Jurkat, Clone E6-1 (cell line): ENCODE measurements around the gene VIT. TPM values are rescaled to one million over a fixed set of nuclear protein-coding genes. Genes with fewer than 3 reads are reported as not detected.
A peak's percentile ranks its signal among the peaks of the same experiment; 100 is the strongest.

Experiments
- DNase-seq: peaks from one replicate; pipeline ENCODE4 v3.0.0-alpha.2; 2011; ENCODE audit warnings: low read depth, low spot score
- H3K4me3 ChIP-seq: 2 replicates; pipeline ENCODE4 v1.5.1; 2011; ENCODE audit warnings: mild to moderate bottlenecking, low read length, control low read depth, moderate library complexity
- polyA plus RNA-seq: library from polyadenylated mRNA; unstranded; fragments of >200 nt; gene quantifications from one replicate; pipeline ENCODE4 v1.2.1, GENCODE V29; 2012; ENCODE audit warnings: missing spikeins; ENCODE audit not compliant: insufficient read length, insufficient read depth

VIT gene, protein sequence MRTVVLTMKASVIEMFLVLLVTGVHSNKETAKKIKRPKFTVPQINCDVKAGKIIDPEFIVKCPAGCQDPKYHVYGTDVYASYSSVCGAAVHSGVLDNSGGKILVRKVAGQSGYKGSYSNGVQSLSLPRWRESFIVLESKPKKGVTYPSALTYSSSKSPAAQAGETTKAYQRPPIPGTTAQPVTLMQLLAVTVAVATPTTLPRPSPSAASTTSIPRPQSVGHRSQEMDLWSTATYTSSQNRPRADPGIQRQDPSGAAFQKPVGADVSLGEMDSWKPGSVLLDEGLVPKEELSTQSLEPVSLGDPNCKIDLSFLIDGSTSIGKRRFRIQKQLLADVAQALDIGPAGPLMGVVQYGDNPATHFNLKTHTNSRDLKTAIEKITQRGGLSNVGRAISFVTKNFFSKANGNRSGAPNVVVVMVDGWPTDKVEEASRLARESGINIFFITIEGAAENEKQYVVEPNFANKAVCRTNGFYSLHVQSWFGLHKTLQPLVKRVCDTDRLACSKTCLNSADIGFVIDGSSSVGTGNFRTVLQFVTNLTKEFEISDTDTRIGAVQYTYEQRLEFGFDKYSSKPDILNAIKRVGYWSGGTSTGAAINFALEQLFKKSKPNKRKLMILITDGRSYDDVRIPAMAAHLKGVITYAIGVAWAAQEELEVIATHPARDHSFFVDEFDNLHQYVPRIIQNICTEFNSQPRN
- polyA plus RNA-seq, result not detected

DNA sequence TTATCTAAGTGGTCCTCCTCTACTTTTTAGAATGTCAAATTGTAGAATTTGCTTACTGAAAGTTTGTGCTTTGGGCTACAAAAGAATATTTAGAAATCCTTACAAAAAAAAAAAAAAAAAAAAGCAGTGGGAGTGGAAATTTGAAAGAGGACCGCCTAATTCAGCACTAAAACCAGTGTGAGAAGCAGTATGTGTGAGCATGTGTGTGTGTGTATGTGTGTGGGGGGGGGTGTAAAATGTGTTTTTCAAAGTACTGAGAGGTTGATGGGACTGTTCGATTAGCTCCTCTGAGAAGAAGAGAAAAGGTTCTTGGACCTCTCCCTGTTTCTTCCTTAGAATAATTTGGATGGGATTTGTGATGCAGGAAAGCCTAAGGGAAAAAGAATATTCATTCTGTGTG, at the start of gene VIT:
Gene VIT (plus strand): TSS at position 175 of the 400 bp plus-strand sequence. CDS start 19,664 bp downstream, outside the sequence.
- no peak within 1 kb of the TSS for H3K4me3 ChIP-seq
- no peak for DNase-seq

DNA sequence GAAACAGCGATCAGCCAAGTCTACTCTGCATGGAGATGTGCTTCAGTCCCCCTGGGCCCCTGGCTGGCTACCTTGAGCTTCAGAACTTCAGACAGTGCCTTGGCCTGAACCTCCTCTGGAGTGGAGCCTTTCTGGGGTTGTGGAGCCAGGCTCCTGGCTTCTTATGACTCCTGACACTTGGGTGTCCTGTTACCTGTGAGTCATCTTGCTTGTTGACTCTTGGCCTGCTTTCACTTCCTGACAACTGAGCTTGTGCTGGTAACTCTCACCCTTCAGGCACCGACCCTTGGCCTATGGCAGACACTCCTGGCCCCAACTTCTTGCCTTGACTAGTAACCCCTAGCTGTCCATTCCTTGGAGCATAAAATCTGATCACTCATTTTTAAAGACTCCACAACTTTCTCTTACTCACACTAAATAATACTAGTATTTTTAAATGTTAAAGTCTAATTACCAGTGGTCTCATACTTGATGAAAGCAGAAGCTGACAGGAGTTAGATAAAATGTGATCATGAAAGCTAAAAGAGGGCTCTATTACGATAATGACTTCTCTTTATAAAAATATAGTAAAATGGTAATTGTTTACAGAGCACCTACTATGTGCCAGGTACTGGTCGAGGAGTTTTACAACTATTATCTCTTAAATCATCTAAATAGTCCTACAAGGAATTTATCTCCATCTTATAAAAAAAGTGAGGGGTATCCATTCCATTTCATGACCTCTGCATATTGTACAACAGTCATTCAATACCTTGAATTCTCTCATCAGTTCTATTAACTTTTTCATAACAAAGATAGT, 46.3 kb upstream of the VIT start:
- DNase-seq, result no peak
- H3K4me3 ChIP-seq, result no peak overlapping the region

DNA sequence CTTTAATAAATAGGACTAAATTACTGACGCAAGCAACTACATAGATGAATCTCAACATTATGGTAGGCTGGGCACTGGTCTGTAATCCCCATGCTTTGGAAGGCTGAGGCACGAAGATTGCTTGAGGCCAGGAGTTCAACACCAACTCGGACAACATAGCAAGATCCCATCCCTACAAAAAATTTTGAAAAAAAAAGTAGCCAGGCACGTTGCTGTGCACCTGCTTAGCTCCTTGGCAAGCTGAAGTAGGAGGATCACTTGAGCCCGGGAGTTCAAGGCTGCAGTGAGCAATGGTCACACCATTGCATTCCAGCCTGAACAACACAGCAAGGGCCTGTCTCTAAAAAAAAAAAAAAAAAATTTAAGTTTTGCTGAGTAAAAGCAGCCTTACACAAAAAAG, 43.4 kb upstream of the VIT start:
- no peak overlapping the region for H3K4me3 ChIP-seq
- no peak for DNase-seq

DNA sequence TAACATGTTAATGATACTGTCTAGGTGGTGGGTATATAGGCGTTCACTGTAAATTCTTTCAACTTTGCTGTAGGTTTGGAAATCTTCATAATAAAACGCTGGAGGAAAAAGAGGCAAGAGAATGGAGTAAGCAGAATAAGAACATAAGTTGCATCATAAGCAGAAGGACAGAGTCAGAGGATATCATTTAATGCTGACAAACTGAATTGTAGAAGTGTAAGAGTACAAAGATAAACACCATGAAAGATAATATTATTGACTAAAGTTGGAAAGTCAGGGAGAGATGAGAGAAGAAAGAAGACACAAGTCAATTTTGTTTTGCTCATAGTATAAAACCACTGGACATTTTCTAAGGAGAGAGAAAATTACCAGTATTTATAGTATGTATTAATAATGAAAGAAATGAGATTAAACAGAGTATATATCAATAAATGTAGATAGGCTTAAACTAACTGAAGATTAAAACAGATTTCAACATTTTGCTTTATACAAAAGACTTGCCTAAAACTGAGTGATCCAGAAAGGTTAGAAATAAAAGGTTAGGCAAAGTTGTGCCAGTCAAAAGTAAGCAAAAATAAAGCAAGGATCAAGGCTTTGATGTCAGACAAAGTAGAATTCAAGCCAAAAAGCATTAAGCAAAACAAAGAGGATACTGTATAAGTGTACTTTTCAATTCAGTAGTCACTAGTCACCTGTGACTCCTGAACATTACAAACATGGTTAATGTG, 42.4 kb upstream of the VIT start:
- no peak overlapping the region for H3K4me3 ChIP-seq

DNA sequence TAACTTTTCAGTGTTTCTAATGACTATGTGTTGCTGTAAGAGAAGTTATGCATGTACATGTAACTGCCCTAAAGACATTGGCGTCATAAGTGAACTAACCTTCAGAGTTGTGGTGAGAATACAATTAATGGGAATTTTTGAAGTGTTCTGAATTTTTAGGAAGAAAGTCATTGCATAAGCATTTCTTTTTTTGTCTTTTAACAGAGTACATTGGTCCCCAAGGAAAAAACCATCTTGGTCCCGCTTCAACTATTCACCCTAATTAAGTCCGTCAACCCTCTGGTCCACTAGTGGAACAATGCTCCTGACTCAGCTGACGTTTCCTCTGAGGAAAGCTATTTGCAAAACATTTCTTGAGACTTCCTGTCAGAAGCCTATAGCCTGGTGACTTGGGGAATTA, 41.1 kb upstream of the VIT start:
- no peak overlapping the region for H3K4me3 ChIP-seq
- DNase-seq, result no peak

More for the DNA sequence above, 42.4 kb upstream of the VIT start:
- no peak for DNase-seq

DNA sequence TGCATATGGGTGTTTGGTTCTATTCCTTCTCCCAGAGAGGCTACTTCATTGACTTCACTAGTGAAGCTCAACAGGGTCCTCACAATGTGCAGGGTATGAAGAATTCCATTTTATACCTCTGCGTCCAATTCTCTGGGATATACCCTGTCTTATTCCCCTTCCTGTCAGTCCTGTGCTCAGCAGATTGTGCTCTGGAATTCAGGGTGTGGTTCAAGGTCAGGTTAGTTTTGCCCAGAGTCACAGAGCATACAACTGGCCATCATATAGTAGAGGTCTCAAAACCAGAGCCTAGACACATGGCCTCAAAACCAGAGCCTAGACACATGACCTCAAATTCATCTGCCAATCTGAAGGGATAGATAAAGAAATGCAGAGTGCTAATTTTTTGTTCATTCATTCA, 38.8 kb upstream of the VIT start:
- no peak for DNase-seq
- H3K4me3 ChIP-seq, result no peak overlapping the region

DNA sequence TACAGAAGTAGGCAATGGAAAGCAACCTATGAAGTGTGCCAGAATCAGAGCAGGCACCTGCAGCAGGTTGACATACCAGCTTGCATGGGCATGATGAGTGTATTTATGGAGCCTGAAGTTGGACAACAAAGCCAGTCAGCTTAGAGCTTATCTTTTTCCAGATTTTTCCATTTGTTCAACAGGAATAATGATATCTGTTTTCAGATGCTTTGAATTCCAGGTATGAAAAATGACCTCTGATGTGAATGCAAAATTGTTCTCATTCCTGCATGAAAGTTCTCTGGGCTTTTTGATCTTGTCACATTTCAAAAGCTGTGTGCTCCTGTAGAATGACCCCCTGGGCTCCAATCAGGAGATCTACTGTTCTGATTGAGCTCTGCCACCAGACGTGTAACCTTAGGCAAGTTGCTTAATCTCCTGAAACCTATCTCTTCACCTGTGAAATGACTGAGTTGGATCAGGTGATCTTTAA, 38.2 kb upstream of the VIT start:
- no peak overlapping the region for H3K4me3 ChIP-seq
- DNase-seq, result no peak

DNA sequence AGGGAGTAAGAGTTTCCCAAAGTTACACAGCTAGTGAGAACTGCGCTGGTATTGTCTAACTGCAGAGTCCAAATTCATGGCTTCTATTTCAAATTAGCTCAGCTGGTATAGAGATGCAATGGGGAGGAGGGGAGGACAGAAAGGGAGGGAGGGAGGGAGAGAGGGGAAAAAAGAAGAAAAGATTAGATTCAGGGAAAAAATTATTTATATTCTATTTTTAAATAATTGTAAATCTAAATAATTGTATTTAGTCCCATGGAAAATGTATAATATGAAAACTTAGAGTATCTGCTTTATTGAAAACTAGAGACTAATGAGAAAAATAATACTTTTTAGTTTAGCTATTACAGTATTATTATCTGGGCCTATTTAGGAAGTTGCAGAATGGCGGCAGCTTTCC, 37.3 kb upstream of the VIT start:
- H3K4me3 ChIP-seq, result no peak overlapping the region
- no peak for DNase-seq

DNA sequence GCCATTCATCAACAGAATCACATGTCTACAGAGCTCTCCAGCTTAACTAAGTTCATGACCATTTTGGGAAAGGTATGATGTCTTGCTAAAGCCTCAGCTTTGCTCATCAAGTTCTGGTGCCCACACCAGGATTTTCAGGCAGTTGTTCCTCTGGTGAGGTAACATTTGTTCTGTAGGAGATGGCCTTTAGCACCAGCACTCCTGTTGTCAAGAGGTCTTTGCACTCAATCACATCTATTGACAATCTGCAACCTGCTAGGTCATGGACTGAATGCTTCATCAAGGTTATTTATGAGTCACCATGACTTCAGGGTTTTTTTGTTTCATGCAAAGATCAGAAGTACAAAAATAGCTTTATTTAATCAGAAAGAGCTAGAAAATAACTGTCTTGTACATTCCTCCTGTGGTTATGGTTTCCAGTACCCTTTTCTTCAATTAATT, 36.6 kb upstream of the VIT start:
- H3K4me3 ChIP-seq, result no peak overlapping the region
- DNase-seq, result no peak

DNA sequence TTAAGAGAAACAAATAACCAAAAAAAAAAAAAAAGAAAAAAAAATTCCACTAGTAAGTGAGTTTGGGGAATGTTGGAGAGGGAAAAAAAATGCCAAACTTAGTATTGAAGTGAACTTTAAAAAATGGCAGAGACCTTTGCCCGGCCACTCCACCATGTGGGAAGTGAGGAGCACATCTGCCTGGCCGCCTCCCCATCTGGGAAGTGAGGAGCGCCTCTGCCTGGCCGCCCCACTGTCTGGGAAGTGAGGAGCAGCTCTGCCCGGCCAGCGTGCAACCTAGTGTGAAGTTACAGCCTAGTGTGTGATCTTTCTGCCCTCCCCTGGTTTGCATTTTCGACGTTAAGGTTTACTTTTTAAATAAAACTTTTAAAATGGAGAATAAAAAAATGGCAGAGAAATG, 33.9 kb upstream of the VIT start:
- DNase-seq, result no peak
- H3K4me3 ChIP-seq, result no peak overlapping the region

DNA sequence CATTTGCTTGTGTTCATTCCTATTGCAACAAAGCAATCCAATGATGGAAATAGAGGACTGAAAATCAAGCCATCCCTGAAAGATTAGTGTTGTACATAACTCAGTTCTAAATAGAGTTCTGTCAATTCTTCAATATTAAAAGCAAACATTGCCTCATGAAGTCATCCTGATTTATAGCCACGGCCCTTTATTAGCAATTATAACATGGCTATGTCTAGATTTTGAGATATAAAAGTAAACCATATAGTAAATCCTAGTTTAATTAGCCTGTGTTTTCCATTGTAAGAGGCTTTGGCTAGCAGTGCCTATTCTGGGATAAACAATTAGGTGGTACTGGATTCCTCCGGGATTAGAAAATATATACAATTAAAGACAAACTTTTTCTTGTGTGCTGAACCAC, 33.2 kb upstream of the VIT start:
- DNase-seq, result no peak
- no peak overlapping the region for H3K4me3 ChIP-seq

DNA sequence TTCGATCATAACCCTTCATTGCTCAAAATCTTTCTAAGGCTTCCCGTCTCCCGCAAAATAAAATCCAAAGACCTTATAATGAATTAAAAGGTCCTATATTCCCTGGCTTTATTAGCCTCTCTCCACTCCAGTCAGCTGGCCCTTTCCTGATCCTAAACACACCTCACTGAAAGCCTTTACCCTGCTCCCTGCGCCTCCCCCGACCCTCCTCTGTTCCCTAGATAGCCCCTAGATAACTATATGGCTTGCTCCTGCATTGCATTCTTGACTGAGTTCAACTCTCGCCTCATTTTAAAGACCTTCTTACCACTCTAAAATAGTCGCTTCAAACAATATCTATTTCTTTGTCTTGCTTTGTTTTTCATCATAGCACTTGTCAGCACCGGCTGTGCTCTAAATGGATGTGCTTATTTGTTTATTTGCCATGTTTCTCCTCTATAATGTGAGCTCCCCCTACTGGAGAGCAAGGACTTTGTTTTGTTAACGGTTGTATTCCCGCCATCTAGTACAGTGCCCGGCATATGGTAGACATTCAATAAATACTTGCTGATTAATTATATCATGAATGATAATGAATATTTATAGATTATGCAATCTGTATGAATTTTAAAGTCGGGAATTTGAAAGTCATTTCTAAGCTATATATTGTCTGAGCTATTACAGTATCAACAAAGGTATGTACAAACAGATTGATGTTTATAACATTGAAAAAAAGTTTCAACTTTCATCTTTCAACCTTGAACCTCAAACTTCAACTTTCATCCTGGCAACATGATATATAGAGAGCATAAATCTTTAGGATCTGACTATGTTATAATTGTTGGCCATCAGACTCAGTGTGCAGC, 32.4 kb upstream of the VIT start:
- peak; percentile 28 for DNase-seq
- no peak overlapping the region for H3K4me3 ChIP-seq

DNA sequence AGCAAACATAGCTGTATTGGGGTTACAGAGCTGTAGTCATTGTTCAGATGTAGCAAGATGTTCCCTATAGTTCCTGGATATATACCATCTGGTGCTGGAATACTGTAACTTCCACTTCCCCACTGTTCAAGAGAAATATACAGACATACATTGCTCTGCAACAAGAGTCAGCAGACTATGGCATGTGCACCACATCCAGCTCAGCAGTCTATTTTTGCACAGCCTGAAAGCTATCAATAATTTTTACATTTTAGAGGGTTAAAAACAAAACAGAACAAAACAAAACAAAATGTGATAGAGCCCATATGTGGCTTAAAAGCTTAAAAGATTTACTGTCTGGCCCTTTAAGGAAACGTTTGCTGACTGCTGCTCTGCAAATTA, 31.8 kb upstream of the VIT start:
- no peak for DNase-seq

DNA sequence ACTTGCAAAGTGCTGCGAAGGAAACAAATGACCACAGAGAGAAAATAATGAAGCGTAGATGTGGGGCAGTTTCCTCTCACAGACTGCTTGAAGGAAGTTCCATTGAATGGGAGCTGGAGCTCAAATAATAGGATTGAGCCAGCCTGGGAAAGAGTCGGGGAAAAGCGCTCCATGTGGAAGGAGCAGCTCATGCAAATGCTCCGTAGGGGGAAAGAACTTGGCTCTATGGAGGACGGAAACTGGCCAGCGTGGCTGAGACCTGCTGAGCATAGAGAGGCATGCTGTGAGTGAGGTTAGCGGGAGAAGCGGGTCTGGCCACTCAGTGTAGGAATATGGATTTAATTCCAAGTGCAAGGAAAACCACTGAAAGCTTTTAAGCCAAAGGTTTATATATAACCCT, 28.6 kb upstream of the VIT start:
- no peak for DNase-seq
- H3K4me3 ChIP-seq, result no peak overlapping the region

More for the DNA sequence above, 31.8 kb upstream of the VIT start:
- H3K4me3 ChIP-seq, result no peak overlapping the region

DNA sequence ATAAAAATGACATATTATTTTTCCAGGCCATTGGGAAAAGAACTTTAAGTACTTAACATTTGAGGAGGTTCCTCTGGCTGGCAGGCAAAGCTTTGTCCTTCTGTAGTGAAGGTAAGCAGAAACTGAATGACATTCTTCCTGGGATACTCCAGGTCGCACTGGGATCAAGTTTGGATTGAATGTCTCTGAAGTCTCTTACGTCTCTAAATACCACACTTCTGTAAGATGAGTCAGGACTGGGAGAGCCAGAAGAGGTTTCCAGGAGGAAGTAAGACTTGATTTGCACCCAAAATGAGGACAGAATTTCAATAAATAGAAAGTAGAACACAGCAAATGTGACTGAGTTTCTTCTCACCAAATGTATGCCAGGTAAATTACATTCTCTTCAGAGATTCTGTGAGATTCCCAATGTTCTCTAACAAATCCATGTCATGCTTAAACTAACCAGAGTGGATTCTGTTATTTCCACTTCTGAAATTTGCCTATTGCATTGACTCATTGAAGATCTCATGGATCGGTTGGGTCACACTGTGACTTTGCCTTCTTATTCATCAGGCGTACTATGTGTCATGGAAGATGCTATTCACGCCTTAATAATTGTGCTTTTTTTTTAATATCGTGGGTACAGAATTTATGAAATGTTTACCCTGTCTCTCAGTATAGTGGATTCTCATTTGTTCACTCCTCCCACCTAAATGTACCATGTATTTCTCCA, 25.5 kb upstream of the VIT start:
- no peak for DNase-seq
- H3K4me3 ChIP-seq, result no peak overlapping the region

DNA sequence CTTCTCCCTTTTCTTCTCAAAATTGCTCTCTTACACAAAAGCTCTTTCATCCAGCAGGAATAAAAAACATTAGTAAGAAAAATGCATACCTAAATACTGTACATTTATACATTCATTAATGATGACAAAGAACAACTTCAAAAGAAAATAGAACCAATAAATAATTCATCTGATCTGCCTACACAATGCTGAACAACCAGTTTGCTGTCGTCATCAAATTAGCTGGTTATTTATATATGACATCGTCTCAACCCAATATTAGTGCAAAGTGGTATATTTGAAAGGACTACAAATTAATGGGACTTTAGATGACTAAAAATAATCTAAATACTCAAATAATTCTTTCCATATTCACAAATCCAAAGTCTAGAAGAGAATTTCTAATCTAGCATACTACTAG, 24.8 kb upstream of the VIT start:
- H3K4me3 ChIP-seq, result no peak overlapping the region
- DNase-seq, result no peak

DNA sequence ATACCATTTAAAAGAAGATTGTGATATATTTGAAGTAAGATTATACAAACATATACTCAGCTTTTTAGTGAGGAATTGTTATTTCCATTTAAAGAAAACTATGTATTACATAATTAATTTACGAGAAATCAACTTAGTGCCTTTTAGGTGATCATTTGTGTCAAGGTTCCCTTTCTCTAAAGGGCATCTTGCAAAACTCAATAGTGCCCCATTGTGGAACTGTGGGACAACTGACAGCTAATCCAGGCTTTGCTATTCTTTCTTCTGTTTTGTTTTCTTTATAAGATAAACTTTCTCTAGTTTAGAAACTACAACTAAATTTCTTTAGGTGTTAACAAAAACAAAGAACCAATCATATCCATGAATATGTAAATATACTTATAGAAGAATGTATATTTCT, 24.3 kb upstream of the VIT start:
- H3K4me3 ChIP-seq, result no peak overlapping the region
- DNase-seq, result no peak
